Kasumi-1 (cell line): Measurements from ENCODE around the gene OR52E1.
"Not testable (repeated sequence)": the region's sequence is repeated elsewhere in the genome, so short reads cannot be mapped to it uniquely, and the experiment has no call there.

Experiments
- DNase-seq, 2 experiments: peaks; one replicate each; lab custom pipeline; 2025; lab: John Stamatoyannopoulos, UW

OR52E1 gene

DNA sequence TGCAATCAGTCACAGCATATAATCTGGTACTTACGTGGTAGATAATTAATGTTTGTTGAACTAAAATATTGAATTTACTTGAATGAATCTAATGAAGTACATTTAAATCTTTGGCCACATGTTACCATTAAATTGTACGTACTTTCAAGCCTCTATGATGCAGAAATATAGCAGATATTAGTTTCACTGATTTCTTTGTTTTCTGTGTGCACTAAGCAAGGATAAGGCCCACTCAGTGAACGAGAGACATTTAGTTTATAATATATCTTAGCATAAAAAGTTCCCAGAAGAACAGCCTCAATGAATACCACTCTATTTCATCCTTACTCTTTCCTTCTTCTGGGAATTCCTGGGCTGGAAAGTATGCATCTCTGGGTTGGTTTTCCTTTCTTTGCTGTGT lies at the start of gene OR52E1:
TSS of gene OR52E1 (plus strand) at position 301 of the 400 bp plus-strand sequence.
- no peak for DNase-seq

DNA sequence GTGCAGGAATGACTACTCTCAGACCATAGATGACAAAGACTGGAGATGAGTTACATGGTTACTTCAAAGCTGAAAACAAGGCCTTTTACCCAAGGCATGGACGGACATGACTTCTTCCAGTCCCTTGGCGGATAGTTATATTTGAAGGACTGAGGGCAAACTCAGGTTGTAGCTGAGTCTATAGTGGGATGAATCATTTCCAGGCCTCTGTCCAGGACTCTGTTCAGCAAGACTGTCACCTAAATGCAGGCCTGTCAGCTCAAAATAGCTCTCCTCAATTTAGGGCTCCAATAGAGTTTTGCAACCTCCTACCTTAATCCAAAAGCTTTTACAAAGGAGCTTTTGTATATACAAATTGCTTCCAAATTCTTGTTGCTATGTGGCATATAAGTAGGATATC lies 47.4 kb upstream of the OR52E1 start:
- no peak for DNase-seq

DNA sequence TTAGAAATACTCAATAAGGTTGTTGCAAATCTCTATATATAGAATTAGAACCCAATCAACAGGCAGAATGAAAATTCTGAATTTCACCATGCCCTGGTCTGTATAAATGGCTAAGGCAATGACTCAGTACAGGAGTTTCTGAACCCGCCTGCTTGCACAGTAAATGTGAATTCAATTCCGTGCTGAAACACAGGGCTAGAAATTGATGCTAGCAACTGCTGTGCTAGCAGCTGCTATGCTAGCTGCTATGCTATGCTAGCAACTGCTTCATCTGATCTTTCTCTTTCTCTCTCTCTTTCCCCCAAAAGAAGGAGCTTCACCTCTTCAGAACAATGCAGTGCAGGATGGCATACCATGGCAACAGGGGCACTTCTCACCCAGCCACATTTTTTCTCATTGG lies 32.7 kb upstream of the OR52E1 start:
- no peak for DNase-seq

DNA sequence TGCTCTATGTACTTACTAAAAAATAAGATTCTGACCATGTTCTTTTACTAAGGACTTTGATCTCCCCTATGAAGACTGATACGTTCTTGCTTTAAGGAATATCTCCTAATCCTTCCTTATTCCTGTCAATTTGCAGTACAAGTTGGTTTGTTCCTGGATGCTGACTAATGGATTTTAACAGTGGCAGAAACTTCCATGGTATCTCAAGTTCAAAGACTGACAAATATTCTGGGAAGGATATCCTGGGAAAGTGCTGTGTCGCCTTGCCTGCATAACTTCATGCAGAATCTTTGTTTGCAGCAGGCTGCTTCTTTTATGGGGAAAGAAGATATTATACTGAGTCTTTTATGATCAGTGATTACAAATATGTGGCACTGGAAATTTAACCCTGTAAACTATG lies 31.4 kb upstream of the OR52E1 start:
- DNase-seq = no peak

DNA sequence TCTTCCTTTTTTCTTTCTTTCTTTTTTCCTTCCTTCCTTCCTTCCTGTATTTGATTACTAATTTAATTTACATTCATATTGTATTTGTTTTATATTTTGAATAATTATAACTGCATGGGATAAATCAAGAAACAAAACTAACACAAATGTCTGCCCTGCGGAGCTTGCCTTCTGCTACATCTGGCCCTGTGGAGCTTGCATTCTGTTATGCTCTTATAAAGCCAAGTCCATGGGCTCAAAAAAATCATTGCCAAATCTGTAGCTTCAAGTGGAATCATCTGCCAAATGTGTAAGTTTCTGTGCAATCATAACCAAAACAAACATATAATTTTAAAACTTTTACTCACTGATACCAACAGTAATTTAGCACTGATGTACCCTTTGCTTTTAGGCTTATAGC lies 31.0 kb upstream of the OR52E1 start:
- no peak for DNase-seq

DNA sequence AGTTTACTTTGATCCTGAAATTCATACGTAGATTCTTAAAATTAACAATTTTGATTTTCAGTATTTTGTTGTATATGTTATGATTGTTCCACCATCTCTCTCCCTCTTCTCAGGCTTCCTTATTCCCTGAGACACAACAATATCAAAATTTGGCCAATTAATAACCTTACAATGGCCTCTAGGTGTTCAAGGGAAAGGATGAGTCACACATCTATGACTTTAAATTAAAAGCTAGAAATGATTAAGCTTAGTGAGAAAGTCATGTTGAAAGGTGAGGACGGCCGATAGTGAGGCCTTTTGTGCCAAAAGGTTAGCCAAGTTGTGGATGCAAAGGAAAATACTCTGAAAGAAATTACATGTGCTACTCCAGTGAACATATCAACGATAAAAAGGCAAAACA lies 28.5 kb upstream of the OR52E1 start:
- DNase-seq = no peak

DNA sequence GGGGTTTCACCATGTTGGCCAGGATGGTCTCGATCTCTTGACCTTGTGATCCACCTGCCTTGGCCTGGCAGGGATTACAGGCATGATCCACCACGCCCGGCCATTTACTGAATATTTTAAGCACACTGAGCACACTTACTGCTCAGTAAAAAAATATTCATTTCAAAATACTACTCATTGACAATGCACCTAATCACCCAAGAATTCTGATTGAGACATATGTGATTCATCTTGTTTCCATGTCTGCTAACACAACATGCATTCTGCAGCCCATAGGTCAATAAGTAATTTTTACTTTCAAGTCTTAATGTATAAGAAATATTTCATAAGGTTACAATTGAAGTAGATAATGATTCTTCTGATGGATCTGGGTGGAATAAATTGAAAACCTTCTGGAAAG lies 27.3 kb upstream of the OR52E1 start:
- no peak for DNase-seq

DNA sequence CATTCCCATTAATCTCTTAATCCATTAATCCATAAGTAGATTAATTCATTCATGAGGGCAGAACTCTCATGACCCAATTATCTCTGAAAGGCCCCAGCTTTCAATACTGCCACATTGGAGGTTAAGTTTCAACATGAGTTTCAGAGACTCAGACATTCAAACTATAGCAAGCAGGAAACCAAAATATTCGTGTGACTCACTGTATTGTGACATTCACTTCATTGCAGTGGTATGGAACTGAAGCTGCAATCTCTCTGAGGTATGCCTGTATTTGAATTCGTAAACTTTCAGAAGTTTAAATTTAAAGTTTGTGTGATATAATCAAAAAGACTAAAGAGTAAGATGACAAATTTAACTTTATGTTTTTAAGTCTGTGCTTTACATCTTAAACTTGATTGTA lies 26.0 kb upstream of the OR52E1 start:
- no peak for DNase-seq

DNA sequence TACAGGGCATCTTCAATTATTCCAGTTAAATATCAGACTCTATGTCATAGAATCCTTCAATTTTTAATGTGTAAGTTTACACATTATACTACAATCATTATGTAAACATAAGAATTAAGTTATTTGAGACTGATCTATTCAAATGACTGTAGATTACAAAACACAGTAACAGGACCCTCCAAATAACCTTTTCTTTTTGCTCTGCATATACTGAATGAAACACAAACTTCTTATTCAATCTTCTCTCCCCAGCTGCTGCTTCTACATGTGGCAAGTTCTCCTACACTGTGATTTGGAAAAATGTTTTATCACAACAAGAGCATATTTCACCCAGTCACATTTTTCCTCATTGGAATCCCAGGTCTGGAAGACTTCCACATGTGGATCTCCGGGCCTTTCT lies 23.1 kb upstream of the OR52E1 start, which contains the start of gene OR52J3:
TSS of gene OR52J3 (plus strand) at position 301 of the 400 bp plus-strand sequence. CDS start at position 301, 0 bp downstream.
- no peak for DNase-seq

DNA sequence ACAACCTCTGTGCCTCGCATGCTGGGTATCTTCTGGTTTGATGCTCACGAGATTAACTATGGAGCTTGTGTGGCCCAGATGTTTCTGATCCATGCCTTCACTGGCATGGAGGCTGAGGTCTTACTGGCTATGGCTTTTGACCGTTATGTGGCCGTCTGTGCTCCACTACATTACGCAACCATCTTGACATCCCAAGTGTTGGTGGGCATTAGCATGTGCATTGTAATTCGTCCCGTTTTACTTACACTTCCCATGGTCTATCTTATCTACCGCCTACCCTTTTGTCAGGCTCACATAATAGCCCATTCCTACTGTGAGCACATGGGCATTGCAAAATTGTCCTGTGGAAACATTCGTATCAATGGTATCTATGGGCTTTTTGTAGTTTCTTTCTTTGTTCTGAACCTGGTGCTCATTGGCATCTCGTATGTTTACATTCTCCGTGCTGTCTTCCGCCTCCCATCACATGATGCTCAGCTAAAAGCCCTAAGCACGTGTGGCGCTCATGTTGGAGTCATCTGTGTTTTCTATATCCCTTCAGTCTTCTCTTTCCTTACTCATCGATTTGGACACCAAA lies 22.5 kb upstream of the OR52E1 start:
- DNase-seq = no peak

DNA sequence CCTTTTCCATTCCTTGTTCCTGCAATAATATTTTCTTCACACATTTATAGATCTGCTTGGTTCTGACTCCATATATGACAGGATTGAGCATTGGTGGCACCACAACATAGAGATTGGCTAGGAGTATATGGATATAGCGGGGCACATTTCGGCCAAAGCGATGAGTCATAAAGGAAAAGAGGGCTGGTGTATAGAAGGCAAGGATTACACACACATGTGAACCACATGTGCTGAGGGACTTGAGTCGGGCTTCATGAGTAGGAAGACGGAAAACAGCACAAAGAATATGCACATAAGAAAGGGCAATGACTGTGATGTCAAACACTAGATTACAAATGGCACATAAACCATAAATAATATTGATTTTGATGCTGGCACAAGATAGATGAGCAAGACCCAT lies 10.7 kb upstream of the OR52E1 start:
- DNase-seq = not testable (repeated sequence)

DNA sequence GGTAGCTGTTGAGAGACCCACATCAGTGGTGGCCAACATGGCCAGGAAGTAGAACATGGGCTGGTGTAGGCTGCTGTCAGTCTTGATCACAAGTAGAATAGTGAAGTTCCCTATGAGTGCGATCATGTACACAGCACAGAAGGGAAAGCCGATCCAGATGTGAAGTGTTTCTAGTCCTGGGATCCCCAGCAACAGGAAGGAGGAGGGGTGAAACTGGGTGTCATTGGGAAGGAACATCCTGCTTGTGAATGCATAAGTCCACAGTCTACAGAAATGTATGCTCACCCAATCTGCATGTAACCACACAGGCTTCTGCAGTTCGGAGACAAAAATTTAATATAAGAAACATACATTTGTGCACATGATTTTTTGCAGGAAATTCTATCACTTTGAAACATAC lies 10.0 kb upstream of the OR52E1 start, which contains the start of gene OR52E2:
TSS of gene OR52E2 (minus strand) at position 237 of the 400 bp plus-strand sequence. CDS start at position 237, 0 bp downstream.
- DNase-seq = no peak

DNA sequence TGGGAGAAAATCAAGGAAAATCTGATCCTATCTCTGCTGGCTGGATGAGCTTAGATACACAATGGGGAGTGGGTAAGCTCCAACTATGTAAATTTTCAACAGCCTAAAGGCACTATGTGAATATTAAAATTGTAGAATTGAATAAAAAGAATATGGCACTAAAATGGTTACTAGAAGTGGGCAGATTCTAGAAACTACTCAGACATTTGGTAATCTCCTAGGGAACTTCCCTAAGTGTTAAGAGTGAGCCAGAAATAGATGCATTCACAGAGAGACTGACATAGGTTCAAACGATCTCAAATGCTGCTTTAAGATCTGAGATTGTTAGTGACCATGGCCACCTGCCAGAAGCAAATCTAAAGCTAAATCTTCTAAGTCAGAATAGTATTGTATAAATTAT lies 4.3 kb upstream of the OR52E1 start:
- DNase-seq = no peak

DNA sequence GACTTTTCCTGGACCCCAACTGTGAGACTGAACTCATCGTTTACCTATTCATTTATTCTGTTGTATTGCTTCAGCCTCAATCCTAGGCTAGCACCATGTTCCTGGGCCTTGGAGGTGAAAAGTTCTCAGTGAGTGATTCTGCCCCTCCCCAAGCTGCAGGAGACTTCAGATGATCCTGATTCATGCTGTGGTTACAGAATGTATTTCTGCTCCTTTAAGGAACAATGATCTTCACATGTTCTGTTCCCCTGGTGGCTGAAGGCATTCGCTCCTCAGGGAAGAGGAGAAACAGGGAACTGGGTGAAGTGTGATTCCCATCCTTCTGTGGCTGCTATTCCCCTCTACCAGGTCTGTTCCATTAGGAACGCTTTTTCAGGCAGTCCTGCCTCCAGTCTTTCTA lies 2.4 kb downstream of the OR52E1 start:
- no peak for DNase-seq

DNA sequence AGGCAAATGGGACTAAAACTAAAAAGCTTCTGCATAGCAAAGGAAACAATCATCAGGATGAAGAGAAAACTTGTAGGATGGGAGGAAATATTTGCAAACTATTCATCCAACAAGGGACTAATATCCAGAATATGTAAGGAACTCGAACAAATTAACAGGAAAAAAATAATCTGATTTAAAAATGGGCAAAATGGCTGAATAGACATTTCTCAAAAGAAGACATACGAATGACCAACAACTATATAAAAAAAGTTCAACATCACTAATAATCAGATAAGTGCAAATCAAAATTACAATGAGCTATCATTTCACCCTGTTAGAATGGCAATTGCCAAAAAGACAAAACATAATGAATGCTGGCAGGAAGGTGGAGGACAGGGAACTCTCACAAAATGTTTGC lies 12.0 kb downstream of the OR52E1 start:
- no peak for DNase-seq

DNA sequence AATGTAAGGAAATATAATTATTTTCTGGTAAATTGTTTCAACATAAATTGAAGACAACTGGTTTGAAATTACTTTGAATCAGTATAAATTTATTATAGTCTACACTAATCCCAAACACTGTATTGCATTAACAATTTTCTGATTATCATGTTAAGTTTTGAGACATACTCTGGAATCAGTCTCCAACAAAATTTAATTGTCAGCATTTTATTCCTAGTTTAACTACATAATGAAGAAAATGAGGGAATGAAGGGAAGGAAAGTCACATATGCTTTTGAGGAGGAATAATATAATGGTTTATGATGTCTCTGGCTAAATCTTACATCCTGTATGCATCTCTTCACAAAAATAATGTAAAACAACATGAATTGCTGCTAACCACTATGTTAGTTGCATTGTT lies 14.2 kb downstream of the OR52E1 start:
- DNase-seq = no peak

DNA sequence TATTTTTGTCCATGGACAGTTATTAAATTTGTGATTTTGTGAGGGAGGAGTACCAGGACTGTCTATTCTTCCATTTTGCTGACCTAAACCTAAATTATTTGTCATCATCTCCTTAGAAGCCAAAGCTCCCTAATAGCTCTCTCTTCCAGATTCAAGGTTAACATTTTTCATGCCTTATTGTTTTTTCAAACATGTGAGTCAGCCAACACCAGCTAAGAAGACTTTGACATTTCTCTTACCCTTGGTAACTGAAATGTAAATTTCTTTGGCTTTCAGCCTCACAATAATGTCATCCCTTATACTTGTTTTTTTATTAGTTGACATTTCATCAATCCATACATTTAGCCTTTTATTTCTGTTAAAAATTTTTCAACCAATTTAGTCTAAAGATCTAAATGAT lies 19.2 kb downstream of the OR52E1 start:
- no peak for DNase-seq

DNA sequence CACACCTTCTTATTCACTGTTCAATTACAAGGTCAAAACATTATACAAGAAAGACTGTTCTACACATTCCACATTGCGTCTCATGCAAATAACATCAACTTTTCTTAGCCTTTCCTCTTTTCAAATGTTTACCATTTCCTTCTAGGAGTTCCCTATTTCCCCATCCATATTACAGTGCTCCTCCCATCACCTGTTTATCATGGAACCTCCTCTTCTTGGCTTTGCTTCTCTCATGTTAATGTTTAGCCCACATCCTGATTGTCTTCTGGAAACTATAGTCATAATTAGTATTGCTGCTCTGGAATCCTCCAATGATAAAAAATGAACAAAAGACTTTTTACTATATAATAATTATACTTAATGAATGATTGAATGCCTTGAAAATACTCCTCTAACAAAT lies 21.3 kb downstream of the OR52E1 start:
- DNase-seq = no peak

DNA sequence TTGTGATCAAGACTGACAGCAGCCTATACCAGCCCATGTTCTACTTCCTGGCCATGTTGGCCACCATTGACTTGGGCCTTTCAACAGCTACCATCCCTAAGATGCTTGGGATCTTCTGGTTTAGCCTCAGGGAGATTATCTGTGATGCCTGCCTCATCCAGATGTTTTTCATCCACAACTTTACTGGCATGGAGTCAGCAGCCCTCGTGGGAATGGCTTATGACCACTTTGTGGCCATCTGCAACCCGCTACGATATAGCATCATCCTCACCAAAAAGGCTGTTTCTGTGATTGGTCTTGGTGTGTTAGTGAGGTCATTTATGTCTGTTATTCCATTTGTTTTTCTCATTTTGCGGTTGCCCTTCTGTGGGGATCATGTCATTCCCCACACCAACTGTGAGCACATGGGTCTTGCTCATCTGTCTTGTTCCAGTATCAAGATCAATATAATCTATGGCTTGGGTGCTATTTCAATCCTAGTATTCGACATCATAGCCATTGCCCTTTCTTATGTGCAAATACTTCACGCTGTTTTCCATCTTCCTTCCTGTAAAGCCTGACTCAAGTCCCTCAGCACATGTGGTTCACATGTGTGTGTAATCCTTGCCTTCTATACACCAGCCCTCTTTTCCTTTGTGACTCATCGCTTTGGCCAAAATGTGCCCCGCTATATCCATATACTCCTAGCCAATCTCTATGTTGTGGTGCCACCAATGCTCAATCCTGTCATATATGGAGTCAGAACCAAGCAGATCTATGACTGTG lies 23.6 kb downstream of the OR52E1 start:
- no peak for DNase-seq

DNA sequence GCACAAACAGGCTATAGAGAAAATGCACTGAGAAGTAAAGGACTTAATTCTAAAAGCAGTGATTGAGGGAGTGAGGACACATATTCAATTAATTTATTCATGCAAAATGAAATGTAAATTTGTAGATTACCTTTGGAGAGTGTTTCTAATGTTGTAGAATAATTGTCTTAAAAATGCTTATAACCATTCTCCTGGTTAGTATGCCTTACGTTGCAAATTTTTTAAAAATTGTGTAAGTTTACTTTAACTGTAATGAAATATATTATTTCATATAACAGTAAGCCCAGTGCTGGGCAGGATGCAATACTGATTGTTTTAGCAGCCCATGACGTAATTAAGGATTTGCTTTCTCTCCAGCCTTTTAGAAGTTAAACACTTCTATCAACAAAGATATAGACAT lies 26.6 kb downstream of the OR52E1 start:
- DNase-seq = no peak

DNA sequence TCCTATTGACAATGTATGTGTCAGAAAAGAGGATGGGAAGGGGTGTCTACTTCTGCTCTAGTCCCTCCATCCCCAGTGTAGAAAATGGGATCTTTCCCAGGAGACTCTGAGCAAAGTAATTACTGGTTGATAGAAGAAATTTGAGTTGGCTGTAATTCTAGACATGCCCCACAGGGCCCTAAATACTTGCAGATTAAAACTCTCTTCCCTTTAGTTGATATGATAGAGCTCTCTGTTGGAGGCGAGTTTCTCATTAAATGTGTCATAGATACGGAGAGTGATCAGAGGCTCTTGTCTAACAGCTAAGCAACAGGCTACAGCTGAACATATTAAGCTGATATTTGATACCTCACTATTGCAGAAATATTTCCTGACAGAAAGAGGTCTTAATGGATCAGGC lies 32.9 kb downstream of the OR52E1 start:
- no peak for DNase-seq

DNA sequence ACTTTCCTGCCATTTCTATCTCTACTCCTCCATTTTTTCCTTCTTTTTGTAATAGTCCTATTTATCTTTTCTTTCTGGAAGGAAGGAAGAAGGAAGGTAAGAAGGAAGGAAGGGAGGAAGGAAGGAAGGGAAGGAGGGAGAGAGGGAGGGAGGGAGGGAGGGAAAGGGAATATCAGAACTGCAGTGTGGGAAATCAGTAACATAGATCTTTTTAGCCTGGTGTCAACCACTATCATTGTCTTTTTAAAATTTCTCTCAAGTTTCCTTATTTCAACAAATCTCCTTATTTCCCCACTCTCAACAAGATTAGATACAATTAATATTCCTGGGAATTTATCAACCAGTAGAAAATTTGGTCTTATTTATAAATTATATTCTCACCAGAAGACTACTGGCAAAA lies 33.7 kb downstream of the OR52E1 start:
- DNase-seq = no peak

DNA sequence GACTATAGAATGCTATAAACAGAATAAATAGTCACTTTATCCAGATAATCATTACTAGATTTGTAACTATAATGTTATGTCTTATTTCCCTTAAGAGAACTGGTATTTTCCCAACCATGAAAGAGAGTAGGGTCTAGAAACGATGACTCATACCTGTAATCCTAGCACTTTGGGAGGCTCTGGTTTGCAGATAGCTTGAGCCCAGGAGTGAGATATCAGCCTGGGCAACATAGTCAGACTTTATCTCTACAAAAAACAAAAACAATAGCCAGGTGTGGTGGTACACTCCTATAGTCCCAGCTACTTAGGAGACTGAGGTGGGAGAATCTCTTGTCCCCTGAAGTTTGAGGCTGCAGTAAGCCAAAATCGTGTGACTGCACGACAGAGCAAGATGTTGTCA lies 37.9 kb downstream of the OR52E1 start:
- no peak for DNase-seq

DNA sequence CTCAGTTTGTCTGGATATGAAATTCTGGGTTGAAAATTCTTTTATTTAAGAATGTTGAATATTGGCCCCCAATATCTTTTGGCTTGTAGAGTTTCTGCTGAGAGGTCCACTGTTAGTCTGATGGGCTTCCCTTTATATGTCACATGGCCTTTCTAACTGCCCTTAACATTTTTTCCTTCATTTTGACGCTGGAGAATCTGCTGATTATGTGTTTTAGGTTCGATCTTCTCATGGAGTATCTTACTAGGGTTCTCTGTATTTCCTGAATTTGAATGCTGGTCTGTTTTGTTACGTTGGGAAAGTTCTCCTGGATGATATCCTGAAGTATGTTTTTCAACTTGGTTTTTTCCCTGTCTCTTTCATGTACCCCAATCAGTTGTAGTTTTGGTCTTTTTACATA lies 46.0 kb downstream of the OR52E1 start:
- no peak for DNase-seq
